ENCODE results near the gene KCNJ4. TPM values are rescaled to one million over a fixed set of nuclear protein-coding genes. Genes with fewer than 3 reads are reported as not detected.

Gene KCNJ4
- total RNA-seq, 1 experiment from 2014 or later = not detected

DNA sequence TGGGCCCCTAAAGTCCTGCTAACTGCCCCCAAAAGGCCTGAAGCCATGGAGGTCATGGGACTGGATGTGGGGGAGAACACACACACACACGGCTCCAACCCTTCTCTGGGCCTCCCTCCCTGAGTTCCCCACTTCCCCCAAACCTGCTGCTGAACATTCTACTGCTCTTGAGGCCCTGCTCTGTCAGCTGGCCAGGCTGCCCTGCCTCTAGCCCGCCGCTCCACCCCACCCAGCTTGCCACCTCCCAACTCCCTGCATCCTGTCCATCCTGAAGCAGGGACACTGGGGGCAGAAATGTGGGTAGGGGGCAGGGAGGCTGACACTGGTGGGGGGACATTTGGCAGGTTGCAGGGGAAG lies 1.0 kb downstream of the KCNJ4 start:
- Histone ChIP-seq H3K4me1 (replicated peaks) (peaks cover 4% of the 10 kb centered on the region; the same call in 1 of the 2 replicates), H3K27me3 (replicated peaks) (peaks cover 92% of the 10 kb centered on the region), H3K4me3 (no peak overlapping the region), H3K36me3 (no peaks in the 10 kb centered on the region), H3K9me3 (replicated peaks) (0 out of 2 replicates have a peak, but pooled peaks cover 2% of the 10 kb centered on the region), H3K27ac (no peak overlapping the region)
- no peak for DNase-seq (ENCODE audit: low read depth in 1 of 2, low spot score in 2 of 2)

DNA sequence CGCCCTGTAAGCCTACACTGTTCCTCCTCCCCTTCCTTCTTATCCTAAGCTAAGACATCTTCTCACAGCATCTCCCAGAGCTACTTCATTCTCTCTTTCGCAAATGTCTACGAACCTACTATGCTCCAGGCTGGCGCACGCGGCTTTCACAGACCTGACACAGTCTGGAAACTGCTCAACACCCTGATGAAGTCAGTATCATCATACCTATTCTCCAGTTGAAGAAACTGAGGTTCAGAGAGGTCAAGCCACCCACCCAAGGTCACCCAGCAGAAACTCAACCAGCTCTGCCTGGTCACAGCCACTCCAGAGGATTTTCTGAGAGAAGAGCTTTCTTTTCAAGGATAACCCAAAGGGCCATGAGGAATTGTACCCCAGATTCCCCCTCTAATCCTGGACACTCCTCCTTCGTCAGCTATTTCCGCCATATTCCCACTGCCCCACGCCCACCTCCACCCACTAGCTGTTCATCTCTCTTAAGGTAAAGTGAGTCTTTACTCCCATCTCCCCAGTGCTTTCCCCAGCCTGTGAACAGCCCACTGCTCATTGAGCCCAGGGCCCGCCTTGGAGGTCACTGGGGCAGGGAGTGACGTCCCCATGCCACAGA lies 1.8 kb downstream of the KCNJ4 start:
- H3K9me3 ChIP-seq (replicated peaks) = 0 out of 2 replicates have a peak, but pooled peaks cover 2% of the 10 kb centered on the region
- H3K4me3 ChIP-seq = no peak overlapping the region
- H3K4me1 ChIP-seq (replicated peaks) = peaks cover 4% of the 10 kb centered on the region; the same call in 1 of the 2 replicates
- DNase-seq (ENCODE audit: low read depth in 1 of 2, low spot score in 2 of 2) = no peak
- H3K27ac ChIP-seq = no peak overlapping the region
- H3K36me3 ChIP-seq = no peaks in the 10 kb centered on the region
- H3K27me3 ChIP-seq (replicated peaks) = peaks cover 92% of the 10 kb centered on the region

DNA sequence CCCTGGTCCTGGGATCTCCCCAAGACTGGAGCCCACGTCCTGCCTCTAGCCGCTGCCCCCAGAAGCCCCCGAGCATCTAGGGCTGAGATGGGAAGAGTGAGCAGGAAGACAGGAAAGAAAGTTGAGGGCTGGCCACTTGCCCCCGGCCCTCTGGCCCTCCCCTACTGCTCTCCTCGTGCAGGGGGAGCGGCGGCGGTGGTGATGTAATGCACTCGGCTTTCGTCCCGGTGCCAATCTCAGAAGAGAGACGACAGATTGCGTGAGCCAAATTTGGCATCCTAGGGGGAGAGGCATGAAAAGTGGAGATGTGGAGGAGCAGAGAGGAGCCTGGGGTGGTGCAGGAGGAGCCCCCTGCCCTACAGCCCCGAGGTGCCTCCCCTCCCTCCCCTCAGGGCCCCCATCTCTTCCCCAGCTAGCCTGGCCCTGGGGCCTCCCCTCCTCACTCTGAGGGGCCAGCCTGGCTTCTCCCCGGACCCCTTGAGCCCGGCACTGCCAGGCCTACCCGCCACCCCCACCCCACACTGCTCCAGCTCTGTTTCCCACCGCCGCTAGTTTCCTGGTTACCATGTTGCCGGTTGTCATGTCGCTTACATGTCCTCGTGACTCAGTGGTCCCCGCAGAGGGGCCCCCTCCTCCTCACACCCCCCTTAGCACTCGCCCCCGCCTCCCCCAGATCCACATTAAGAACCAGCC lies 2.5 kb downstream of the KCNJ4 start:
- peaks cover 4% of the 10 kb centered on the region; the same call in 1 of the 2 replicates for H3K4me1 ChIP-seq (replicated peaks)

DNA sequence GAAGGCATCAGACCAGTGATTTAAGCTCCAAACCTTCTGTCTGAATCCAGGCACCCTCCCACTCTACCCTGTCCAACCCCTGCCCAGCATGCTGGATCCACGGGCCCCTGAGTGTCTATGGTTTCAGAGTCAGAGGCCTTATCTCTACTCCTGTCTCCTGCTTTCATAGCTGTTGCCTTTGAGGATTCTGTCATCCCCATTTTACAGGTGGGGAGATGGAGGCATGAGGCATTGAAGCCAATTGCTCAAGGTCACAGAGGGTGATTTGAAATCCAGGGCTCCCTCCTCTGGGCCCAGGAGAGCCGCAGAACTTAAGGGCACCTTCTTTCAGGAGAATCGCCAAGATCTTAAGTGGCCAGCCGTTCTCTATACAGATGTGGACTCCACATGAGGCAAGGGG lies 3.1 kb downstream of the KCNJ4 start:
- Histone ChIP-seq H3K27ac (no peak overlapping the region), H3K9me3 (replicated peaks) (0 out of 2 replicates have a peak, but pooled peaks cover 2% of the 10 kb centered on the region), H3K4me1 (replicated peaks) (peaks cover 4% of the 10 kb centered on the region; the same call in 1 of the 2 replicates), H3K36me3 (no peaks in the 10 kb centered on the region), H3K27me3 (replicated peaks) (peaks cover 79% of the 10 kb centered on the region), H3K4me3 (no peak overlapping the region)
- DNase-seq (ENCODE audit: low read depth in 1 of 2, low spot score in 2 of 2) = no peak

More for the DNA sequence above, 2.5 kb downstream of the KCNJ4 start:
- Histone ChIP-seq H3K36me3 (no peaks in the 10 kb centered on the region), H3K4me3 (no peak overlapping the region), H3K27me3 (replicated peaks) (peaks cover 85% of the 10 kb centered on the region), H3K9me3 (replicated peaks) (0 out of 2 replicates have a peak, but pooled peaks cover 2% of the 10 kb centered on the region), H3K27ac (no peak overlapping the region)
- no peak for DNase-seq (ENCODE audit: low read depth in 1 of 2, low spot score in 2 of 2)

DNA sequence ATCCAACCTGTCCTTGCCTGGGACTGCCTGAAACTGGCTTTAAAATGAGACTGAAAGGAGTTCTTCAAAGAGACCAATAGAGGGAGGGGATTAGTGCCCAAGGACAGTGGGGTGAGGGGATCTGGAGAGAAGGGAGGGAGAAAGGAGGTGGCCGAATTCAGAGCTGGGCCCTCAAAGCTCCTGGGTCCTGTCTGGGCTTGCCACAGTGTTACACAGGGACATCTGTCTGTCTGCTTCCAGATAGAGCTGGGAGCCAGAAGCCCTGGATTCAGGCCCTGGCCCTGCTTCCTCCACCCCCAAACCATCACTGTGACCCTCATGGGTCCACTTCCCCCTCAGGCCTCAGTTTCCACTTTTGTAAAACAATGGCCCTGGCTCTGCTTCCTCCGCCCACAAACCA lies 3.6 kb downstream of the KCNJ4 start:
- H3K9me3 ChIP-seq (replicated peaks) = 0 out of 2 replicates have a peak, but pooled peaks cover 2% of the 10 kb centered on the region
- H3K36me3 ChIP-seq = no peaks in the 10 kb centered on the region
- H3K27me3 ChIP-seq (replicated peaks) = peaks cover 74% of the 10 kb centered on the region
- no peak overlapping the region for H3K27ac ChIP-seq
- no peak for DNase-seq (ENCODE audit: low read depth in 1 of 2, low spot score in 2 of 2)
- peaks cover 4% of the 10 kb centered on the region; the same call in 1 of the 2 replicates for H3K4me1 ChIP-seq (replicated peaks)
- no peak overlapping the region for H3K4me3 ChIP-seq

DNA sequence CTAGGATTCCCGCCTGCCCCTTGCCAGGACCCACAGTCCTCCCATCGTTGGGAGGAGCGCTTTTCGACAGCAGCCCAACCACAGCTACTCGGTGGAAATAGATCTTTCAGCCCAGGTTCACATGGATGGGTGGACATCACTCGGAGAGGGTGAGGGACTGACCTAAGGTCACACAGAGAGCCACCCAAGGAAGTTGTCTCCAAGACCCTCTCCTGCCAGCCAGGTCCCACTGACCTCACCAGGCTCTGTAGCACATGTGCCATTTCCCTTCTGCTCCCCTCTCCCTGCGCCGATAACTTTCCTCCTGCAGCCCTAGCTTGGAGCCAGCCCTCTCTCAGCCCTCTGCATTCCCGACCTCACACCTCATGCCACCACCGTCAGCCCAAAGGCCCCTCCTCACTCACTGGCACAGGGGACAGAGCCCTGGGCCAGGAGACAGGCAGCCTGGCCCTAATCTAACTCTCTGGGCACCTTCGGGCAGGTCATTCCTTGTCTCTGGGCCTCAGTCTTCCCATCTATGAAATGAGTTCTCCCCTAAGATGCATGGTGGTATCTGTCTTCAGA lies 4.7 kb downstream of the KCNJ4 start:
- H3K4me1 ChIP-seq (replicated peaks) = peaks cover 4% of the 10 kb centered on the region; the same call in 1 of the 2 replicates
- H3K27ac ChIP-seq = no peak overlapping the region
- H3K4me3 ChIP-seq = no peak overlapping the region
- 0 out of 2 replicates have a peak, but pooled peaks cover 2% of the 10 kb centered on the region for H3K9me3 ChIP-seq (replicated peaks)
- H3K36me3 ChIP-seq = no peaks in the 10 kb centered on the region
- H3K27me3 ChIP-seq (replicated peaks) = peaks cover 73% of the 10 kb centered on the region
- no peak for DNase-seq (ENCODE audit: low read depth in 1 of 2, low spot score in 2 of 2)

DNA sequence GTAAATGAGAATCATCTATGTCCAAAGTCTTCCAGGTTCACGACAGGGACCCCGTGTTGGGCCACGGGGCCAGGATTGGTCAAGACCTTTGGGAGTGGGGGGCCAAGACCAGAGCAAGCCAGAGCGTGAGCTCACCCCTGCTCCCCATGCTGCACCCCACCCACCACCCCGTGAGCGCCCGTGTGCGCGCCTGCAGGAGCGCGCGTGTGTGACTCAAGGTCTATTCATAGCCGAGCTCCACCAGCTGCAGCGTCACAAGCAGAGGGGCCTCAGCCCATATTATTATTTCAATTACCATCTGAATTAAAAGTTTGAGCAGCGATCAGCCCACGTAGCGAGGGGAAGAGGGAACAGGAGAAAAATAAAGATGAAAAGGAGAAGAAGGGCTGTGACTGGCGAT lies 5.2 kb downstream of the KCNJ4 start:
- Histone ChIP-seq H3K4me3 (no peak overlapping the region), H3K9me3 (replicated peaks) (0 out of 2 replicates have a peak, but pooled peaks cover 1% of the 10 kb centered on the region), H3K27ac (no peak overlapping the region), H3K27me3 (replicated peaks) (peaks cover 71% of the 10 kb centered on the region), H3K4me1 (replicated peaks) (peaks cover 2% of the 10 kb centered on the region; the same call in 1 of the 2 replicates), H3K36me3 (no peaks in the 10 kb centered on the region)
- no peak for DNase-seq (ENCODE audit: low read depth in 1 of 2, low spot score in 2 of 2)

DNA sequence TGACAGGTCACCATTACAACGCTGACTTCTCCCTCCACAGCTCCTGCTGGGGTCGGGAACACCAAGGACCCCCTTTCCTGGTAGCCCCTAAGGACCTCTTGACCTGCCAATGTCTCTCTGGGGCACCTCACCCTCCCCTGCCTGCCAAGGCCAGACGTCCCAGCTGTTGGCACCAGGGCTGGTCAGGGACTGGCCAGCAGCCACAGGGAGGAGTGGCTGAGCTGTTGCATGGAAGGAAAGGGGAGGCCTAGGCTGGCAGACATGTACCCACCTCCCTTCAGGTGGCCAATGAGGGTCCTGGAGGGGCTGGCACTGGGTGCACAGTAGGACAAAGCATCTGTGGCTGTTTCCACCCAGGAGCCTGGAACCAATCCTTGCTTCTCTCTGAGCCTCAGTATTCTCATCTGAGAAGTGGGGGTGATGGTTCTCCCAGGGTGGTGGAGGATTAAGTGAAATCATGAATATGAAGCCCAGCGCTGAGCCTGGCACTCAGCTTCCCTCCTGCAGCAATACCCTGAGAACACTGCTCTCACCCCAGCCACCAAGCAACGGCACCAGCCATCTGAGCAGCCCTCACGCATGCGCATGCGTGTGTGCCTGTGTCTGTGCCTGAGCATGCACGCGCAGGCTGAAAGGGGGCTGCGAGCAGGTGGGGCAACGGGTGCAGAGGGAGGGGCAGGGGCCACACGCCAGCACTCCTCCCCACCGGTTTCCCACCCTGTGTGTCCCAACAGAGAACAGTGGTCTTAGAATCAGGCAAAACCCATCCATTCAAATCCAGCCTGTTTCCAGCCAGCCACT lies 5.9 kb downstream of the KCNJ4 start:
- peaks cover 65% of the 10 kb centered on the region for H3K27me3 ChIP-seq (replicated peaks)

DNA sequence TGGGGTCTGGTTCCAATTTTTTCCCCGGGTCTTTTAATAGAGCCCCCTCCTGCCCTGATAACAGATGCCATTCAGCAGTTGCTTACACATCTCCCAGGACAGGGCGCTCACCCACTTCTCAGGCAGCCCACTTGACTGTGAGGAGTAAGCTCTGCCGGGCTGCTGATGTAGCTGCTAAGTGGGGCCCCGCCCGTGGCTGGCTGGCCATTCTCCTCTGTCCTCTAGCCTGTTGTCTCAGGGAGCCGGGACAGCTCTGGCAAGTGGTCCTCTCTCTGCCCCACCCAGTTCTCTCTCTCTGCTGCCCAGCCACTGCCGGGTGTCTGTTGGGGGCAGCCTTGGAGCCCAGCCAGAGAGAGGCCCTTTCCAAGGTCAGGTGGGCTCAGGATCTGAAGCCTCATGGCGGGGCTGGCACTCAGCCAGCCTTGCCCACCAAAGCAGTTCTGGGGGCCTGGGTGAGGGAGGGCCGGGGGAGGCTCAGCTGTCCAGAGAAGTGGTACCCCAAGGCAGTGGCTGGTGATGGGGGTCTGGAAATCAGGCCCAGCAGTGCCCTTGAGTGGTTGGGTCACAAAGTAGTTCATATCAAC lies 8.9 kb downstream of the KCNJ4 start:
- Histone ChIP-seq H3K27me3 (replicated peaks) (peaks cover 52% of the 10 kb centered on the region), H3K4me1 (replicated peaks) (no peaks in the 10 kb centered on the region), H3K9me3 (replicated peaks) (no peaks in the 10 kb centered on the region), H3K36me3 (no peaks in the 10 kb centered on the region), H3K4me3 (no peak overlapping the region), H3K27ac (no peak overlapping the region)
- no peak for DNase-seq (ENCODE audit: low read depth in 1 of 2, low spot score in 2 of 2)

More for the DNA sequence above, 5.9 kb downstream of the KCNJ4 start:
- Histone ChIP-seq H3K4me1 (replicated peaks) (no peaks in the 10 kb centered on the region), H3K9me3 (replicated peaks) (no peaks in the 10 kb centered on the region), H3K36me3 (no peaks in the 10 kb centered on the region), H3K4me3 (no peak overlapping the region), H3K27ac (no peak overlapping the region)
- DNase-seq (ENCODE audit: low read depth in 1 of 2, low spot score in 2 of 2) = no peak

DNA sequence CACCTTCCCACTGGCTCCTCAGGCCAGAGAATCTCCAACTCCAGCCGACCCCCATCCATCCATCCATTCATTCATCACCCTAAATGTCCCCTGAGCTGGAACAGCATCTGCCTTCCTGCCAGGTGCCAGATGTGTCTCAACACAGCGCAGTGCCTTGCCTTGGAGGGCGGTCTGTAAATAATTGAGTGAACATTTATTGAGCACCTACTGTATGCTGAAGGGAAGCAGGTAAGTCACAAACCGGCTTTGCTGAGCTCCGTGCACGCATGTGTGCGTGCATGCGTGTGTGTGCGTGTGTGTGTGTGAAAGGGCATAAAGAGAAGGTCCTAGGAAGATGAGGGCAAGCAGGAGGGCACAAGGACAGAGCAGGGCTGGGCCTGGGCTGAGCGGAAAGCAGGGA lies 10.2 kb downstream of the KCNJ4 start:
- Histone ChIP-seq H3K27ac (no peak overlapping the region), H3K9me3 (replicated peaks) (no peaks in the 10 kb centered on the region), H3K4me1 (replicated peaks) (no peaks in the 10 kb centered on the region), H3K27me3 (replicated peaks) (peaks cover 39% of the 10 kb centered on the region), H3K36me3 (no peaks in the 10 kb centered on the region), H3K4me3 (no peak overlapping the region)
- DNase-seq (ENCODE audit: low read depth in 1 of 2, low spot score in 2 of 2) = no peak

DNA sequence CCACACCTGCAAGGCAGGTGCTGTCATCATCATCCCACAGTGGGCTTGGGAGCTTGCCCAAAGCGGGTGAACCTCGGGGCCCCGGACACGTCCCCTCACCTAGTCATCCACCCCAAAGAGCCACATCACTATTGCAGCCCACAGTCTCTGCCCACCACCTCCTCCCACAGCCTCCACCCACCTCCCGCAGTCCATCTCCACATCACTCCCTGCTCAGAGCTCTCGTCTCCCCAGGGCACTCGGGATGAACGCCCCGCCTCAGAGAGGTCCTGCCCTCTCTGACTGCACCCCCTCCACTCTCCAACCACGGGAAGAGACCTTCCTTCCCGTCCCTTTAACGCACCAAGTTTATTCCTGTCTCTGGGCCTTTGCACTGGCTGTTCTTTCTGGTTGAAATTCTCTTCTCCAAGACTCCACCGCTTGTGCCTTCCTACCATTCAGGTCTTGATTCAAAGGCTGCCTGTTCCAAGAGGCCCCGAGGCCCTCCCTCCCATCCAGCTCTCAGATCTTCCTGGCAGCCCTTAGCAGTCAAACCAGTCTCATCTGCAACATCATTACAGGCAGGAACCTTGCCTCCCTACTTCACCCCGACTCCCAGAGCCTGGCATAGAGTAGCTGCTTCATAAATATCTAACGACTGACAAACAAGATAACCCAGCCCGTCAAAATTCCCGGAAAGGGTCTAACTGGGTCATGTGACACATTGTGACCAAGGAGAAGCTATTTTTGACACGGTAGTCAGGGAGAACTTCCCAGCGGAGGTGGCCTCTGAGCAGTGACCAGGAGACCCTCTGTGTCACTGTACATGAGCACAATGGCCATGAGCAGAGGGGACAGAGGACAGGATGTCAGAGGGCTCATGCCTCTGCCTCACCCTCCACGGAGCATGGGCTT lies 11.1 kb downstream of the KCNJ4 start:
- DNase-seq (ENCODE audit: low read depth in 1 of 2, low spot score in 2 of 2) = no peak
- H3K27ac ChIP-seq = no peak overlapping the region
- H3K4me3 ChIP-seq = no peak overlapping the region
- peaks cover 30% of the 10 kb centered on the region for H3K27me3 ChIP-seq (replicated peaks)
- H3K4me1 ChIP-seq (replicated peaks) = no peaks in the 10 kb centered on the region
- no peaks in the 10 kb centered on the region for H3K36me3 ChIP-seq
- H3K9me3 ChIP-seq (replicated peaks) = no peaks in the 10 kb centered on the region

DNA sequence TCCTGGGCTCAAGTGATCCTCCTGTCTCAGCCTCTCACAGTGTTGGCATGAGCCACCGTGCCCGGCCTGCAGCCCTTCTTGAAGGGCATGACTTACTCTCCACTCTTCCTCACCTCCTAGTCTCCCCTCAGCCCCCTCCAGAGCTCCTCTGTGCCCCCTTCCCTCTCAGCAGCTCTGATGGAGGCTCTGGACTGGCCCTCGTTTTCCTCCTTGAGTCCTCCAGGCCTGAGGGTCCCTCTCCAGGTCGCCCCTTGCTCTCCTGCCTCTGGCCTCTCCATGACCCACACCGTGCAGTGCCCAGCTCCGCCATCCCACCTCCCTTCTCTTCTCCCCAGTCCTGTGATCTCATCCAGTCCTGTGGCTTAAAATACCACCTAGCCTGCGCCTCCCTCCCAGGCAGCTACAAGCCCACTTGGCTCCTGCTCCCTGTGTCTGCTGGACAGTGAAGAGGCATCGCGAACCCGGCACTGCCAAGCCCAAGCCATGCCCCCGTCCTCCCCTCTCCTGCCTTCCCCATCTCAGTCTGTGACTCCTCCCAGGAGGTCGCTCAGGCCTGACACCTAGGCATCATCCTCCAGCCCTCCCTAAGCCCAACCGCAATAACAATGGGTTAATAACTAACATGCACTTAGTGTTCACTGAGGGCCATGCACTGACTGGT lies 11.9 kb downstream of the KCNJ4 start:
- Histone ChIP-seq H3K9me3 (replicated peaks) (no peaks in the 10 kb centered on the region), H3K4me3 (no peak overlapping the region), H3K27me3 (replicated peaks) (peaks cover 23% of the 10 kb centered on the region), H3K27ac (no peak overlapping the region), H3K4me1 (replicated peaks) (no peaks in the 10 kb centered on the region), H3K36me3 (no peaks in the 10 kb centered on the region)
- DNase-seq (ENCODE audit: low read depth in 1 of 2, low spot score in 2 of 2) = no peak
